SH-SY5Y (cell line): ENCODE results near the gene LST1.
A peak's percentile ranks its signal among the peaks of the same experiment; 100 is the strongest.

Experiments
- GATA2 ChIP-seq: IDR thresholded peaks from 2 replicates; pipeline ENCODE4 v1.6.1; 2011; ENCODE audit warnings: mild to moderate bottlenecking, low read depth, low read length
- GATA3 ChIP-seq: IDR thresholded peaks from 2 replicates; pipeline ENCODE4 v1.6.1; 2011; ENCODE audit warnings: low read depth, mild to moderate bottlenecking, low read length, moderate library complexity

Gene LST1

DNA sequence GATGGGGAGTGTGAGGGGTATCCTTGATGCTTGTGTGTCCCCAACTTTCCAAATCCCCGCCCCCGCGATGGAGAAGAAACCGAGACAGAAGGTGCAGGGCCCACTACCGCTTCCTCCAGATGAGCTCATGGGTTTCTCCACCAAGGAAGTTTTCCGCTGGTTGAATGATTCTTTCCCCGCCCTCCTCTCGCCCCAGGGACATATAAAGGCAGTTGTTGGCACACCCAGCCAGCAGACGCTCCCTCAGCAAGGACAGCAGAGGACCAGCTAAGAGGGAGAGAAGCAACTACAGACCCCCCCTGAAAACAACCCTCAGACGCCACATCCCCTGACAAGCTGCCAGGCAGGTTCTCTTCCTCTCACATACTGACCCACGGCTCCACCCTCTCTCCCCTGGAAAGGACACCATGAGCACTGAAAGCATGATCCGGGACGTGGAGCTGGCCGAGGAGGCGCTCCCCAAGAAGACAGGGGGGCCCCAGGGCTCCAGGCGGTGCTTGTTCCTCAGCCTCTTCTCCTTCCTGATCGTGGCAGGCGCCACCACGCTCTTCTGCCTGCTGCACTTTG lies 10.7 kb upstream of the LST1 start, which contains the start of gene TNF:
Gene TNF, plus strand, starts transcription at position 231 of the 567 bp plus-strand sequence. Its CDS starts 177 bp downstream, at position 408.
- no peak for TF ChIP-seq GATA3
- TF ChIP-seq GATA2: no peak

DNA sequence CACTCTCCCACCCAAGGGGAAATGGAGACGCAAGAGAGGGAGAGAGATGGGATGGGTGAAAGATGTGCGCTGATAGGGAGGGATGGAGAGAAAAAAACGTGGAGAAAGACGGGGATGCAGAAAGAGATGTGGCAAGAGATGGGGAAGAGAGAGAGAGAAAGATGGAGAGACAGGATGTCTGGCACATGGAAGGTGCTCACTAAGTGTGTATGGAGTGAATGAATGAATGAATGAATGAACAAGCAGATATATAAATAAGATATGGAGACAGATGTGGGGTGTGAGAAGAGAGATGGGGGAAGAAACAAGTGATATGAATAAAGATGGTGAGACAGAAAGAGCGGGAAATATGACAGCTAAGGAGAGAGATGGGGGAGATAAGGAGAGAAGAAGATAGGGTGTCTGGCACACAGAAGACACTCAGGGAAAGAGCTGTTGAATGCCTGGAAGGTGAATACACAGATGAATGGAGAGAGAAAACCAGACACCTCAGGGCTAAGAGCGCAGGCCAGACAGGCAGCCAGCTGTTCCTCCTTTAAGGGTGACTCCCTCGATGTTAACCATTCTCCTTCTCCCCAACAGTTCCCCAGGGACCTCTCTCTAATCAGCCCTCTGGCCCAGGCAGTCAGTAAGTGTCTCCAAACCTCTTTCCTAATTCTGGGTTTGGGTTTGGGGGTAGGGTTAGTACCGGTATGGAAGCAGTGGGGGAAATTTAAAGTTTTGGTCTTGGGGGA lies 10.0 kb upstream of the LST1 start:
- TF ChIP-seq GATA2 (peak; percentile 52; the same call in 1 of the 2 replicates), GATA3 (no peak; the same call in 1 of the 2 replicates)

- TF ChIP-seq GATA2 (no peak), GATA3 (no peak)
These were observed 9.0 kb upstream of the LST1 start for GRCh38 chr6:31576897-31577578.

DNA sequence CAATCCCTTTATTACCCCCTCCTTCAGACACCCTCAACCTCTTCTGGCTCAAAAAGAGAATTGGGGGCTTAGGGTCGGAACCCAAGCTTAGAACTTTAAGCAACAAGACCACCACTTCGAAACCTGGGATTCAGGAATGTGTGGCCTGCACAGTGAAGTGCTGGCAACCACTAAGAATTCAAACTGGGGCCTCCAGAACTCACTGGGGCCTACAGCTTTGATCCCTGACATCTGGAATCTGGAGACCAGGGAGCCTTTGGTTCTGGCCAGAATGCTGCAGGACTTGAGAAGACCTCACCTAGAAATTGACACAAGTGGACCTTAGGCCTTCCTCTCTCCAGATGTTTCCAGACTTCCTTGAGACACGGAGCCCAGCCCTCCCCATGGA lies 8.5 kb upstream of the LST1 start:
- no peak for TF ChIP-seq GATA3
- TF ChIP-seq GATA2: no peak

DNA sequence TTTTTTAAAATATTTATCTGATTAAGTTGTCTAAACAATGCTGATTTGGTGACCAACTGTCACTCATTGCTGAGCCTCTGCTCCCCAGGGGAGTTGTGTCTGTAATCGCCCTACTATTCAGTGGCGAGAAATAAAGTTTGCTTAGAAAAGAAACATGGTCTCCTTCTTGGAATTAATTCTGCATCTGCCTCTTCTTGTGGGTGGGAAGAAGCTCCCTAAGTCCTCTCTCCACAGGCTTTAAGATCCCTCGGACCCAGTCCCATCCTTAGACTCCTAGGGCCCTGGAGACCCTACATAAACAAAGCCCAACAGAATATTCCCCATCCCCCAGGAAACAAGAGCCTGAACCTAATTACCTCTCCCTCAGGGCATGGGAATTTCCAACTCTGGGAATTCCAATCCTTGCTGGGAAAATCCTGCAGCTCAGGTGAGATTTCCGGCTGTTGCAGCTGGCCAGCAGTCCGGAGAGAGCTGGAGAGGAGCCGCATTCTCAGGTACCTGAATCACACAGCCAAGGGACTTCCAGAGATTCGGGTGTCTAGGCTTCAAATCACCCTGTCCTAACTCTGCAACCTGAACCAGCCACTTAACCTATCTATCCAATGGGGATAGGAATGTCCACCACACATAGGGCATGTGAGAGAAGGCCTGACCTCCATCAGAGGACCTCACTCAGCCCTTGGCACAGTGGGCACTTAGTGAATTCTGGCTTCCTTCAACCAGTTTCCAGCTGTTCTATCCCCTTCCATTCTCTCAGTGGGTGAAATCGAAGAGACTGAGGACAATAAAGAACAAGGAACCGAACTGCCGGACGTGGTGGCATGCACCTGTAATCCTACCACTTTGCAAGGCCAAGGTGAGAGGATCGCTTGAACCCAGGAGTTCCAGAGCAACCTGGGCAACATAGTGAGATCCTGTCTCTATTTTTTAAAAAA lies 7.6 kb upstream of the LST1 start:
- TF ChIP-seq GATA2: no peak
- TF ChIP-seq GATA3: no peak

GRCh38 chr6:31579119-31579505 lies 7.0 kb upstream of the LST1 start:
- TF ChIP-seq GATA3 (no peak), GATA2 (no peak)

- TF ChIP-seq GATA3 (no peak), GATA2 (no peak)
These were observed 6.3 kb upstream of the LST1 start for GRCh38 chr6:31579546-31580437.

DNA sequence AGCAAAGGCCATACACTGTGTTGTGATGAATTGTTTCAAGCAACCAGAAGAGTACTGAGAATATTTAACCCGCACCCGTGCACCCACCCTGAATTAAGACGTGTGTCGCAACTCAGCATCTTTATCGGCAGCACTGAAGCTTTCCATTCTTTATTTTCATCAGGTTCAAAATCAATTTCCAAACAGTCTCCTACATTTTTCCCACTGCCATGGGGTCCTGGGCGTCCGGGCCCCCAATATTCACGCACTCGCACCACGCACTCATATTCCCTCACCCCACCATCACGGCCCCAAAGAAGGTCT lies 5.7 kb upstream of the LST1 start:
- no peak for TF ChIP-seq GATA3
- no peak for TF ChIP-seq GATA2

GRCh38 chr6:31580807-31581433 lies 5.2 kb upstream of the LST1 start:
- no peak for TF ChIP-seq GATA2

GRCh38 chr6:31581434-31582229 lies 4.4 kb upstream of the LST1 start:
- TF ChIP-seq GATA3 (no peak), GATA2 (no peak)

GRCh38 chr6:31582230-31582643 lies 3.8 kb upstream of the LST1 start, which contains the start of gene LTB:
Gene LTB (minus strand): TSS chr6:31582424. CDS start chr6:31582417, 7 bp downstream.
- no peak for TF ChIP-seq GATA2
- no peak for TF ChIP-seq GATA3

- no peak for TF ChIP-seq GATA3
- TF ChIP-seq GATA2: no peak
These were observed 586 bp upstream of the LST1 start for GRCh38 chr6:31585491-31585890.
